ENCODE data around the gene TEAD1. TPM values are rescaled to one million over a fixed set of nuclear protein-coding genes. Genes with fewer than 3 reads are reported as not detected.

TEAD1 gene
- total RNA-seq, 2 experiments from 2014 or later, result 0.43 to 0.68 TPM

DNA sequence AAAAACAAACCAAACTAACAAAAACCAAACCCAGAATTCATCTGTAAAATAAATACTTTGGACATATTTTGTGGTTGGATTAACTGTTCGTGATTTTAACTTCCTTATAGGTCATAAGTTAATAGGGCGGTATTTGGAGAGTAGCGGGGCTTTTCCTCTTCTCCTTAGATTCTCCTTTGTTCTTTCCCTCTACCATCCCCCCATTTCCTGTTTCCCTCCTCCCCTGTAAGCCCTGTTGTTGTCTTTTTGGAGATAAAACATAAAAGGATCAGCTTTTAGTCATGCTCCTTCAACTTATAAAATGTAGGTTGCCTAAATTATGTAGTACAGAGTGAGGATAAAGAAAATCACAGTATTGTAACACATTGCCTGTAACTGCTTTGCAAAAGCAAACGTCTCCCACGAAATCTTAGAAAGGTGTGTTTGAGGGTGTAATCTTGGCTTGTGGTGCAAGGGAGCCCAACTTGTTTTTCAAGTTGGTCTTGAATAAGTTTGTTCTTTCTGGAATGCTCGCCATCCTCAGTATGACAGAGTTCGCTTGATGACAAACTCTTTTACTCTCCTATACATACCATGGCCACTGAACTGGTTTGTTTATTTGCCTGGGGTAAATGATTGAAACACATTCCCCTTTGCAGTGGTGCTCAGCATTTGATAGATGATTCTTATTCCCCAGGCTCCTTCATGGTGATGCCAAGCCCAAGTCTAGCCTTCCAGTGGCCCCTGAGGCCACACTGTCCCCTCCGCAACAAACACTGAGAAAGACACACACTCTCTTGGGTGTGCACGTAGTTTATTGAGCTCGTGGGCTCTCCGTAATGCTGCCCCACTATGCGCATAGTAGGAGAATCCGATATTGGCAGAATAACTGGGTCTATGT is 49.4 kb downstream of the TEAD1 start:
- no peak overlapping the region for H3K4me3 Mint-ChIP-seq
- H3K27ac Mint-ChIP-seq, result no peak overlapping the region
- no peaks in the 10 kb centered on the region for H3K36me3 Mint-ChIP-seq
- H3K27me3 Mint-ChIP-seq, result peaks cover 79% of the 10 kb centered on the region
- no peaks in the 10 kb centered on the region for H3K9me3 Mint-ChIP-seq
- peaks cover 6% of the 10 kb centered on the region for H3K4me1 Mint-ChIP-seq
- DNase-seq, result no peak

DNA sequence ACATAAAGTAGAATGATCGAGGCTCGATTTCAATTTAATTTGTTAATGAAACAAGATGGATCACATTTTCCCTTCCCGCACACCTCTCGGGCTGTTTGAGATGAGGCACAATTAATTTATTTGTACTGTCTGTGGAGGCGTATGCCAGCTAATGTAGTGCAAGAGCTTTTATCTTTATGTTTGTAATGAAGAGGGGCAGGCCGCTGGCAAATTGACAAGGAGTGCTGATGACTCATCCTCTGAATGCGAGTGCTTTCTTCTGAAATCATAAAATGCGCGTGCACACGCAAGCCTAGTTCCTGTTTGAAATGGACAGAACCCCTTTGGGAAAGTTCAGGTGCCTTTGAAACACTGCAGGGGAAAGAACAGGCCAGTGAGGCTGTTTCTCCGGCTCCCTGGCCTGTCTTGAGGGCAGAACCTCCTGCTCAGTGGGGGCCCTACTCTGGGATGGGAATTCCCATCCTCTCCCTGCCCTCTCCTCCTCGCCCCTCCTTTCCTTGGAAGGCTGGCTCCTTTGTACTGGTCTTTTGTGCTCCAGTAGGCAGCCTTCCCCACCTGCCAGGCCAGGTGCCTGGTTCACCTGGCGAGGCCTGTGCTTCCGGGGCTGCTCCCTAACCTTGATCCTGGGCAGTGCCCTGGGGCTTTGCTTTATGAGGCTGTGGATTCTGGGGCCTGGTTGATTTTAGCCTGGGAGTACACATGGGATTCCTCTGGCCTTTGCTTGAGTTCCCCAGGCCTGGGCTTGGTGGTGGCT is 50.3 kb downstream of the TEAD1 start:
- peaks cover 6% of the 10 kb centered on the region for H3K4me1 Mint-ChIP-seq

DNA sequence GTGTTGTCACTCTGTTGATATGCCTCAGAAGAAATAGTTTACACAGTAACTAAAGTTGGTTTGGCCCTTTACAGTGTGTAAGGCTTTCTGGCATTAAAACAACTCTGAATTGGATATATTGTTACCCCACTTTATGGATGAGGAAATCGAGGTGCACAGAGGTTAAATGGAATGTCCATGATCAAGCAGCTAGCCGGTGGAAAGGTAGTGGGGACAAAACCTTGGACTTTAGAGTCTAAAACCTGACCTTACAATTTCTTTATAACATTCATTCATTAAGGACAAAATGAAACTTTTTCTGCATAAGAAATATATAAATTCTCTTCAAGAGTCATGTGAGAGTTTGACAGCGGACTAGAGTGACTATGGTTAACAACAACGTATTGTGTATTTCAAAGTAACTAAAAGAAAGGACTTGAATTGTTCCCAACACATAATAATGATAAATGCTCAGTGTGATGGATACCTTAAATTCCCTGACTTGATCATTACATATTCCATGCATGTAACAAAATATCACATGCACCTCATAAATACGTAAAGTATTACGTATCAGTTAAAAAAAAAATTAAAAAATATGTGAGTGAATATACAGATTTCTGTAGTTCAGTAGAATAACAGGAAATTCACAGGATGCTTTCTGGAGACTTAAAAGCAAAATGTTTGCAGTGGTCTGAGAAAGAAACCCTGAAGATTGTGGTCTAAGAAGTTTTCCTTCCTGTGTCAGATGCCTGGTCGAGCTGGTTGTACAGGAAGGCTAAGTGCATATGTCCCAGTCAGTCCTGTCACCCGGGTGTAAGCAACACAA is 51.0 kb downstream of the TEAD1 start:
- Mint-ChIP-seq H3K4me3 (no peak overlapping the region), H3K27me3 (peaks cover 76% of the 10 kb centered on the region), H3K9me3 (no peaks in the 10 kb centered on the region), H3K36me3 (no peaks in the 10 kb centered on the region), H3K4me1 (peaks cover 6% of the 10 kb centered on the region), H3K27ac (no peak overlapping the region)
- no peak for DNase-seq

More for the DNA sequence above, 50.3 kb downstream of the TEAD1 start:
- DNase-seq, result no peak
- Mint-ChIP-seq H3K4me3 (no peak overlapping the region), H3K27me3 (peaks cover 79% of the 10 kb centered on the region), H3K9me3 (no peaks in the 10 kb centered on the region), H3K27ac (no peak overlapping the region), H3K36me3 (no peaks in the 10 kb centered on the region)

DNA sequence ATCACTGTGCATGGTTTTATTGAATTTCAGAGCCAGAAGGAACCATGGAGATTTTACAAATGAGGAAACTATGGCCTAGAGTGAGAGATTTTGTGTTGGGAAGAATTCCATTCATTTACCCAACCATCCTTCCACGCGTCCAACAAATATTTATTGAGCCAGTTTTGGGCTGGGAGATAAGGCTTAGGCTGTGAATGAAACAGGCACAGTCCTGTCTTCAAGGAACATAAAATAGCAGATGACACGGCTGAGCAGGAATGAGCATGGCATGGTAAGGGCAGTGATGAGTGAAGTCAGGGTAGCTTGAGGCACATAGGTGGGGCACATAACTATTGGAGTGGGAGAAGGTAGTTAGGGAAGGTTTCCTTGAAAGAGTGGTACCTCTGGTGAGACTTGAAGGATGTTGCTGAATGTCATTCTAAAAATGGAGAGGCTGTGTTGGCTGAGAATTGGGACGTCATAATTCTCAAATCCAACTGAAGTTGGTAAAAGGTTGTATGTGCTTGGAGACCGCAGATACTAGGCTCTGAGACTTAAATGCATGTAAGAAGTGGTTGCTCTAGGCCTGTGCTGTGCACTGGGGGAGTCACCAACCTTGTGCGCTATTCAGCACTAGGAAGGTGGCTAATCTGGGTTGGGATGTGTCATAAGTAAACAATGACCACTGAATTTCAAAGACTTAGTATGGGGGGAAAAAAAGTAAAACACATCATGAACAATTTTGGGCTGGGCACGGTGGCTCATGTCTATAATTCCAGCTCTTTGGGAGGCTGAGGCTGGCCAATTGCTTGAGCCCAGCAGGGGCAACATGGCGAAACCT is 51.9 kb downstream of the TEAD1 start:
- H3K27me3 Mint-ChIP-seq, result peaks cover 68% of the 10 kb centered on the region
- H3K4me1 Mint-ChIP-seq, result peaks cover 6% of the 10 kb centered on the region
- no peak for DNase-seq
- H3K27ac Mint-ChIP-seq, result no peak overlapping the region
- no peaks in the 10 kb centered on the region for H3K36me3 Mint-ChIP-seq
- H3K9me3 Mint-ChIP-seq, result no peaks in the 10 kb centered on the region
- no peak overlapping the region for H3K4me3 Mint-ChIP-seq

DNA sequence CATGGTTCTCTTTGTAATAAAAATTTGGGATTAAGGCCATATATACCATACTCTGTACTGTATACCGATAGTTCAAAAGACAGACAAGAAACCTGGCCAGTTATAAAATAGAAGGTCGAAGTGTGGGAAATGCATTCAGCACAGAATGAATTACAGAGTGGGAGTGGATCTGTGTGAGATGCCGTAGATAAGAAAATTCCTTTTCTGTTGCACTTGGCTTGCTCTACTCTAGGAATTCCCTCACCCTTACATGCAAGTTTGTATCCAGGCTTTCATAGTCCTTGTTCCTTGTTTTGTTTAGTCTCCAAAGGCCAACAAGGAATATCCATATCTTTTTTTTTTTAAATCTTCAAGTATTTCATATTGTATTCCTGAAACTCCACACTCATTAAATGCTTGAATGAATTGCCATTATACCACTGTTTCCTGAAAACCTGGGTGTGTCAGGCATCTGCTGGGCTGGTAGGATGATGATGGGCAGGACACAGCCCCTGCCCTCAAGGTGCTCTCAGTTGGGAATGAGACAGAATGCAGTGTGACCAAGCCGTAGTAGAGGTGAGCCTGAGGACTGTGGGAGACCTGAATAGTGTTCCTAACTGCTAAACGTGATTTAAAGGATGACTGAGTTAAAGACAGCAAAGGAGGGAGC is 53.5 kb downstream of the TEAD1 start:
- peaks cover 6% of the 10 kb centered on the region for H3K4me1 Mint-ChIP-seq
- H3K27me3 Mint-ChIP-seq, result peaks cover 52% of the 10 kb centered on the region
- H3K27ac Mint-ChIP-seq, result no peak overlapping the region
- H3K9me3 Mint-ChIP-seq, result no peaks in the 10 kb centered on the region
- no peak overlapping the region for H3K4me3 Mint-ChIP-seq
- no peaks in the 10 kb centered on the region for H3K36me3 Mint-ChIP-seq
- DNase-seq, result no peak

DNA sequence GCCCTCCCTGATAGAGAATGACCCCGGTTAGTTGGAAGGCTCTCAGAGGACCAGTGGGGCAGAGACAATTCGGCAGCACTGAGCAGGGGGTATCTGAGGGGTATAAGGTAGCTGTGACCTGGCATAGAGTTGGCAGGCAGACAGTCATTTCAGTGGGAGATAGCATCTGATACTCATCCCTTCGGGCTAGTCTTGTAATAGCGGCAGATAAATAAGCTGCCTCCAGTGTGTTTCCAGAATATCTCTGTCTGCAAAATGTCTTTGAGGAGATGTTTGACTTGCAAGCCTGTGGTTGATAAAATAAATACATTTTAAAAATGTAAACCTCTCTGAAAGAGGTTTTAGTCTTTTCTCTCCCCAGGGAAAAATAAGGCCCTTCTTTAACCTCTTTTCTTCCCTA is 54.2 kb downstream of the TEAD1 start:
- DNase-seq, result no peak
- peaks cover 44% of the 10 kb centered on the region for H3K27me3 Mint-ChIP-seq
- H3K4me3 Mint-ChIP-seq, result no peak overlapping the region
- H3K4me1 Mint-ChIP-seq, result peaks cover 6% of the 10 kb centered on the region
- H3K36me3 Mint-ChIP-seq, result no peaks in the 10 kb centered on the region
- no peaks in the 10 kb centered on the region for H3K9me3 Mint-ChIP-seq
- no peak overlapping the region for H3K27ac Mint-ChIP-seq

DNA sequence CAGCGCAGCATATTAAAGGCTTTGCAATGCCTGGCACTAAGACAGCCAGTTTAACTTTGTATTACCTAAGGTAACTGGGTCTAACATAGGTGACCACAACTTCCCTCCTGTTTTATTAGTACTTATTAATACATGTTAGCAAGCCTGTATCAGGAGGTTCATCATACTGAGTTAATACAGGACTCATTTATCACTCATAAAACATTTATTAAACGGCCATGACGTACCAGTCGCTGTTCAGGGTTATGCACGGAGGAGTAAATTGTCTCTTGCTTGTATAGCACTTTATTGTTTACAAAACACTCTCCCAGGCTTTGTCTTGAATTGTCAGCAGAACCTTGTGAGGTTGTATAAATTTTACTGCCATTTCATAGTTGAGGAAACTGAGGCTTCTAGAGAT is 55.7 kb downstream of the TEAD1 start:
- no peaks in the 10 kb centered on the region for H3K9me3 Mint-ChIP-seq
- H3K36me3 Mint-ChIP-seq, result no peaks in the 10 kb centered on the region
- H3K27ac Mint-ChIP-seq, result no peak overlapping the region
- H3K27me3 Mint-ChIP-seq, result peaks cover 29% of the 10 kb centered on the region
- H3K4me3 Mint-ChIP-seq, result no peak overlapping the region
- H3K4me1 Mint-ChIP-seq, result peaks cover 6% of the 10 kb centered on the region
- DNase-seq, result no peak

DNA sequence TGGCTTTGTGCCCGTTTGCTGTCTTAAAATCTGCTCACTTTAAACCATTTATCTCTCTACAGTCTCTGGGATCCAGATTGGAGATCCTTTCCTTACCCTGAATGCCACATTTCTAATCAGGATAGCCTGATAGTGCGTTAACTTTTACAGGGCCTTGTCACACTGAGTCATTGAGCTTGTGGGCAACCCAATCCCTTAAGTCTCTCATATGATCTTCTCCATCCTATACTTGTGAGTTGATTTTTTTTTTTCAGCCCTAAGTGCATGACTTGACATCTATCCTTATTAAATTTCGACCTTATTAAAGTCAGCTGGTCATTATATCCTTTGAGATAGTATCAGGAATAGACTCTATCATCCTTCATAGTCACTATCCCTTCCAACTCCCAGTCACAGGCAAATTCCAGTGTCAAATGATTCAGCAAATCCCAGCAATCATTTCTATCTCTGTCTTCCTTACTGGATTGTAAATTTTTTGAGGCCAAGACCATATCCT is 57.7 kb downstream of the TEAD1 start:
- no peaks in the 10 kb centered on the region for H3K4me1 Mint-ChIP-seq
- no peak for DNase-seq
- no peak overlapping the region for H3K4me3 Mint-ChIP-seq
- H3K27ac Mint-ChIP-seq, result no peak overlapping the region
- peaks cover 19% of the 10 kb centered on the region for H3K27me3 Mint-ChIP-seq
- H3K36me3 Mint-ChIP-seq, result no peaks in the 10 kb centered on the region
- H3K9me3 Mint-ChIP-seq, result no peaks in the 10 kb centered on the region

DNA sequence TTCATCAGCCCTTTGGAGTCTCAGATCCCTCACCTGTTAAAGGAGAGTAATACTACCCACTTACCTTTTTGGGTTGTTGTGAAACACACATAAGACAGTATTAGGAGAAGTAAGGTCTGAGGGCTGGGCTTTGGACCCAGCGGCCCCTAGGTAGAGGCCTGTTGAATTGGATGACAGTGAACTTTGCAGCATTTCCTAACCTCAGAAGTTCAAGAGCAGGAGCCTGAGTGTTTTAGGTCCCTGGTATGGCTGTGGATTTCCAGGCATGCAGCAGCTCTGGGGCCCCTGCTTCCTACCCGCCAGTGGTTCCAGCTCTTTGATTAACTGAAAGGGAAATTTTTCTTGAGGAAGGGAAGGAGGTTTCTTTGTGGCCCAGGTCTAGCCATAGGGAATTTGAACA is 58.9 kb downstream of the TEAD1 start:
- no peak overlapping the region for H3K27ac Mint-ChIP-seq
- no peak overlapping the region for H3K4me3 Mint-ChIP-seq
- DNase-seq, result no peak
- no peaks in the 10 kb centered on the region for H3K36me3 Mint-ChIP-seq
- H3K27me3 Mint-ChIP-seq, result peaks cover 17% of the 10 kb centered on the region
- no peaks in the 10 kb centered on the region for H3K4me1 Mint-ChIP-seq
- no peaks in the 10 kb centered on the region for H3K9me3 Mint-ChIP-seq

DNA sequence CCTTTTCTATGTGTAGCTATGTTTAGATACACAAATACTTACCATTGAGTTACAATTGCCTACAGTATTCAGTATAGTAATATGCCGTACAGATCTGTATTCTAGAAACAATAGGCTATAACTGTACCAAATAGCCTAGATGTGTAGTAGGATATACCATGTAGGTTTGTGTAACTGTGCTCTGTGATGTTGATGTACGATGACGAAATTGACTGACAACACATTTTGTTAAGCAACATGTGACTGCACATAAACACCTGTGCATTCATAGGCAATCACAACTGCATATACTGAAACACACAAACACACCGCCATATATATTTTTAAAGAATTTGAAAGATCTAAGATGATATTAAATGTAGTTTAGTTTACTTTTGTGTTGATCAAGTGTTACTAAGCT is 60.4 kb downstream of the TEAD1 start:
- H3K27ac Mint-ChIP-seq, result no peak overlapping the region
- H3K9me3 Mint-ChIP-seq, result no peaks in the 10 kb centered on the region
- DNase-seq, result no peak
- no peaks in the 10 kb centered on the region for H3K36me3 Mint-ChIP-seq
- H3K4me3 Mint-ChIP-seq, result no peak overlapping the region
- H3K4me1 Mint-ChIP-seq, result no peaks in the 10 kb centered on the region
- H3K27me3 Mint-ChIP-seq, result peaks cover 16% of the 10 kb centered on the region

DNA sequence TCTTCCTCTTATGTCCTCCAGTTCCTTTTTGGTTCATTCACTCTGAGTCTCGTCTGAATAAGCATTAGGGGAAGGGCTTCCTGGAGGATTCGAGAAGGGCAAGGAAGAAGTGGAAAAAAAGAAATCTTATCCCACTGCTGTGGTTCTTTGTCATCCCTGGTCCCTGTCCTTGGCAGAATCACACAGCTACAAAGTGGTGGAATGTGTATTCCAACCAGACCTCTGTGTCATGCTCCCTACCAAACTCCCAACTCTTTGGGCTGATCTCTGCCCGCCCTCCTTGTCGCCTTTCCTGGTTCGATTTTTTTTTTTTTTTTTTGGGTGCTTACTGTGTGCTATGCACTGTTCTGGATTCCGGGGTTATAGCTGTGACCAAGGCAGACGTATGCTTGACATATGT is 61.0 kb downstream of the TEAD1 start:
- no peaks in the 10 kb centered on the region for H3K9me3 Mint-ChIP-seq
- no peak for DNase-seq
- H3K36me3 Mint-ChIP-seq, result no peaks in the 10 kb centered on the region
- H3K4me3 Mint-ChIP-seq, result no peak overlapping the region
- H3K27me3 Mint-ChIP-seq, result peaks cover 13% of the 10 kb centered on the region
- H3K27ac Mint-ChIP-seq, result no peak overlapping the region
- H3K4me1 Mint-ChIP-seq, result no peaks in the 10 kb centered on the region

DNA sequence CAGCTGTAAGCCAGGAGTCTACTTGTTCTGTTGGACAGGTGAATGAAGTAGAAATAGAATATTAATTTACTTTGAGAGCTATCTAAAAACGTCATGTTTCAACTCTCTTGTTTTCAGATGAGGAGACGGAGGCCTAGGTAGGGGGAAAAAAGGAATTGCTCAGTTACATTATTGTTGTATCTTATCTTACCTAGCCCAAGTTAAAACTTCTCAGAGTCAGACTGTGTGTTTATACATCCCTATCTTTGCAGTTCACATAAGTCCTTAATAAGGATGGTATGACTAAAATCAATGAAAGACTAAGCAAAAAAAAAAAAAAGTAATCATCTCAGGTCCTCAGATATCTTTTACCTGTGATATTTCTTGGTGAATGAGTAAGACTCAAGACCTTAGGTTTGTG is 62.8 kb downstream of the TEAD1 start:
- no peak for DNase-seq
- H3K9me3 Mint-ChIP-seq, result no peaks in the 10 kb centered on the region
- H3K27me3 Mint-ChIP-seq, result peaks cover 13% of the 10 kb centered on the region
- no peak overlapping the region for H3K27ac Mint-ChIP-seq
- H3K36me3 Mint-ChIP-seq, result no peaks in the 10 kb centered on the region
- no peaks in the 10 kb centered on the region for H3K4me1 Mint-ChIP-seq
- no peak overlapping the region for H3K4me3 Mint-ChIP-seq

DNA sequence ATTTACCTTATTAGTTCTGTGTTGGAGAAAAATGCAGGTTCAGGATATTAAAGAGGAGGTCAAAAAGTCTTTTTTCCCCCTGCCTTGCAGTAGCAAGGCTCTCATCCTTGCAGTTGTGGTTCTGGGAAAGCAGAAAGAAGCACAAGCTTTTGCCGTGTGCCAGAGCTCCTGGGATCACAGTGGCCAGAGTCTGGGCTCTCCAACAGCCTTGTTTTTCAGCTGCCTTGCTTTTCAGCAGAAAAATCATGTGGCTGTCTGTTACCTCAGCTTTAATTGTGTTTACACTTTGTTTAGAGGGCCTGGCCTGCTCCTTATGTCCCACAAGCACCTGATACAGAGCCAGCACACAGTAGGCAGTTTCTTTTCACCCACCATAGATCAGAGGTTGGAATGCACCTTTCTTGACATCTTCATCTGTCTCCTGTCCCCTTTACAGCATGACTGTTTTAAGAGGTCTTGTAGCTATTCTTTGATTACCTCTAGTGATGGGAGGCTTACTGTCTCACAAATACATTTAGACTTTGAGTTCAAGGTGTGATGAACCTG is 67.5 kb downstream of the TEAD1 start:
- Mint-ChIP-seq H3K27me3 (peaks cover 12% of the 10 kb centered on the region), H3K9me3 (no peaks in the 10 kb centered on the region), H3K27ac (no peak overlapping the region), H3K4me3 (no peak overlapping the region), H3K36me3 (no peaks in the 10 kb centered on the region), H3K4me1 (no peaks in the 10 kb centered on the region)
- DNase-seq, result no peak

Measured in activated naive CD8-positive, alpha-beta T cell treated with anti-CD3 and anti-CD28 coated beads for 36 hours (primary cell).